Endothelial cell of umbilical vein (primary cell): Measurements from ENCODE around the gene PLA2G2E. TPM values are rescaled to one million over a fixed set of nuclear protein-coding genes. Genes with fewer than 3 reads are reported as not detected.

Experiments
- BruUV-seq: library from RNA; stranded (reverse); fragments of 400-500 nt; replicated peaks from 2 replicates; lab custom pipeline; 2021; lab: Mats Ljungman, UMichigan
- CTCF ChIA-PET: fragments of 300-600, 350-600 bp; sonication (Branson Sonifier 250); formaldehyde crosslinking; loops from one replicate; lab custom pipeline; 2021; ENCODE audit warnings: antibody characterized with exemption, inconsistent platforms; lab: Charles Lee
- POLR2A ChIA-PET: fragments of 300-600, 350-600 bp; sonication (Branson Sonifier 250); formaldehyde crosslinking; loops from one replicate; lab custom pipeline; 2021; ENCODE audit warnings: antibody characterized with exemption, inconsistent platforms; lab: Charles Lee
- DNase-seq: peaks from one replicate; pipeline ENCODE4 v3.0.0-alpha.2; 2011; ENCODE audit warnings: low read depth, low spot score
- FAIRE-seq: peaks from 2 replicates; lab custom pipeline; 2011; peaks lifted over from hg19 to GRCh38; lab: Jason Lieb, UNC
- H2AFZ ChIP-seq: 2 replicates; pipeline ENCODE4 v1.6.0; 2012; ENCODE audit warnings: low read depth, low read length, control low read depth, inconsistent platforms
- H3K27ac ChIP-seq: 2 replicates; pipeline ENCODE4 v1.5.1; 2011; ENCODE audit warnings: low read depth, mild to moderate bottlenecking, control low read depth, low read length, moderate library complexity; ENCODE audit not compliant: insufficient read depth
- H3K27me3 ChIP-seq, 2 experiments: 2 replicates each; pipeline versions ENCODE4 v1.6.0 to v1.6.1; 2011; ENCODE audit warnings: low read length in 2 of 2, mixed read lengths in 1 of 2; ENCODE audit not compliant: control insufficient read depth in 2 of 2, insufficient read depth in 2 of 2
- H3K36me3 ChIP-seq, 2 experiments: 2 replicates in 1 of 2; 3 replicates in 1 of 2; pipeline ENCODE4 v1.5.1; 2011; ENCODE audit warnings: low read length in 2 of 2, mild to moderate bottlenecking in 1 of 2, moderate library complexity in 1 of 2; ENCODE audit not compliant: control insufficient read depth in 2 of 2, insufficient read depth in 2 of 2; ENCODE audit errors: extremely low read depth in 1 of 2
- H3K4me1 ChIP-seq: 3 replicates; pipeline ENCODE4 v1.5.1; 2011; ENCODE audit warnings: mild to moderate bottlenecking, low read length; ENCODE audit not compliant: control insufficient read depth, insufficient read depth; ENCODE audit errors: extremely low read depth
- H3K4me2 ChIP-seq: 2 replicates; pipeline ENCODE4 v1.6.1; 2011; ENCODE audit warnings: low read length, control low read depth, mixed read lengths; ENCODE audit not compliant: insufficient read depth
- H3K4me3 ChIP-seq, 3 experiments: fragments of 200-600 bp in 1 of 3; sonication (generic), shearing (Covaris generic) in 1 of 3; replicated peaks in 1 of 3; 2 replicates each; pipeline ENCODE4 v1.5.1; 2011 to 2016; ENCODE audit warnings: control low read depth in 3 of 3, low read length in 3 of 3, mild to moderate bottlenecking in 2 of 3, inconsistent platforms in 1 of 3, low read depth in 1 of 3, moderate library complexity in 1 of 3; ENCODE audit not compliant: insufficient read depth in 1 of 3
- H3K79me2 ChIP-seq: 2 replicates; pipeline ENCODE4 v1.6.0; 2012; ENCODE audit warnings: low read length, inconsistent platforms; ENCODE audit not compliant: control insufficient read depth, insufficient read depth
- H3K9ac ChIP-seq: replicated peaks from 2 replicates; pipeline ENCODE3; 2011; ENCODE audit warnings: low read length, control low read depth; ENCODE audit not compliant: insufficient read depth; ENCODE audit errors: extremely low read depth
- H3K9me1 ChIP-seq: replicated peaks from 3 replicates; pipeline ENCODE4 v1.6.0; 2011; ENCODE audit warnings: mild to moderate bottlenecking, low read length; ENCODE audit not compliant: control insufficient read depth, insufficient read depth; ENCODE audit errors: extremely low read depth
- H3K9me3 ChIP-seq: replicated peaks from 2 replicates; pipeline ENCODE4 v1.5.1; 2012; ENCODE audit warnings: low read length, inconsistent platforms; ENCODE audit not compliant: control insufficient read depth, insufficient read depth
- H4K20me1 ChIP-seq: replicated peaks from 2 replicates; pipeline ENCODE3; 2011; ENCODE audit warnings: mild to moderate bottlenecking, low read length; ENCODE audit not compliant: control insufficient read depth, insufficient read depth; ENCODE audit errors: extremely low read depth
- EZH2 ChIP-seq: IDR thresholded peaks from 2 replicates; pipeline ENCODE4 v1.6.1; 2012; ENCODE audit warnings: borderline replicate concordance, low read depth, mild to moderate bottlenecking, moderate library complexity, low read length, inconsistent platforms; ENCODE audit not compliant: severe bottlenecking
- FOS ChIP-seq: IDR thresholded peaks from 2 replicates; pipeline ENCODE4 v1.6.1; 2011; ENCODE audit warnings: mild to moderate bottlenecking, low read length, moderate library complexity, borderline replicate concordance; ENCODE audit not compliant: insufficient read depth
- JUN ChIP-seq: IDR thresholded peaks from 2 replicates; pipeline ENCODE4 v1.6.1; 2011; ENCODE audit warnings: borderline replicate concordance, low read depth; ENCODE audit not compliant: insufficient read length, insufficient read depth
- POLR2A ChIP-seq: IDR thresholded peaks from 2 replicates; pipeline ENCODE4 v1.6.1; 2012; ENCODE audit warnings: low read depth, mild to moderate bottlenecking, control low read depth, low read length
- POLR2AphosphoS5 ChIP-seq: IDR thresholded peaks from 2 replicates; pipeline ENCODE4 v1.6.1; 2012; ENCODE audit warnings: low read depth, mild to moderate bottlenecking, control low read depth, low read length, moderate library complexity; ENCODE audit not compliant: insufficient read depth
- dilution Hi-C: fragments of 300-500 bp; cut with MboI; formaldehyde crosslinking; loops from one replicate; pipeline ENCODE4 v1.15.0; 2019; ENCODE audit warnings: low sequenced_read_pairs; ENCODE audit not compliant: extremely low pct_ligation_motif_present
- intact Hi-C: fragments of 100-400 bp; cut with micrococcal nuclease; formaldehyde crosslinking; loops from one replicate; pipeline ENCODE4 v1.10.0; 2022
- polyA plus RNA-seq, 4 experiments: library from polyadenylated mRNA; depleted of rRNA in 3 of 4; stranded (reverse) in 3 of 4; unstranded in 1 of 4; fragments of >200 nt; gene quantifications; 2 replicates each; pipeline versions ENCODE4 v1.2.1 to v1.2.3, GENCODE V29; 2011 to 2012; ENCODE audit warnings: missing spikeins in 1 of 4
- total RNA-seq: library from RNA; stranded (reverse); gene quantifications from 2 replicates; pipeline ENCODE4 v1.2.3, GENCODE V29; 2021
- TF ChIP-seq, protein P1 (sequence below), 2 donors: IDR thresholded peaks; 1 replicate in 1 of 2; 2 replicates in 1 of 2; pipeline ENCODE4 v1.5.1; 2011; ENCODE audit warnings: low read length in 2 of 2, mild to moderate bottlenecking in 2 of 2, moderate library complexity in 2 of 2, control low read depth in 1 of 2, inconsistent platforms in 1 of 2, low read depth in 1 of 2; ENCODE audit not compliant: insufficient read depth in 1 of 2; ENCODE audit errors: extremely low read depth in 1 of 2

Gene PLA2G2E
- total and polyA plus RNA-seq, 2 donors (not counting 3 experiments of a cell fraction or from before 2014, with no cell fraction given): not detected

- no peaks in the 10 kb centered on the region for H3K4me1 ChIP-seq
- dilution Hi-C loops (no loop called here), intact Hi-C loops (no loop called here)
- FAIRE-seq (no peak), DNase-seq (no peak)
- no peaks in the 10 kb centered on the region for H3K9me3 ChIP-seq
- CTCF ChIA-PET: interaction anchor here (0.7 to 3.1 kb wide), 9 partner anchors 10 to 275 kb away, joined by 3 to 9 read pairs (median 4); no protein-coding TSS in a partner anchor
- no peaks in the 10 kb centered on the region for H3K36me3 ChIP-seq
- H2AFZ ChIP-seq: no peak overlapping the region
- no peaks in the 10 kb centered on the region for H4K20me1 ChIP-seq
- no peak for TF ChIP-seq POLR2A
- no peak for TF ChIP-seq FOS
- TF ChIP-seq, protein P1, sequence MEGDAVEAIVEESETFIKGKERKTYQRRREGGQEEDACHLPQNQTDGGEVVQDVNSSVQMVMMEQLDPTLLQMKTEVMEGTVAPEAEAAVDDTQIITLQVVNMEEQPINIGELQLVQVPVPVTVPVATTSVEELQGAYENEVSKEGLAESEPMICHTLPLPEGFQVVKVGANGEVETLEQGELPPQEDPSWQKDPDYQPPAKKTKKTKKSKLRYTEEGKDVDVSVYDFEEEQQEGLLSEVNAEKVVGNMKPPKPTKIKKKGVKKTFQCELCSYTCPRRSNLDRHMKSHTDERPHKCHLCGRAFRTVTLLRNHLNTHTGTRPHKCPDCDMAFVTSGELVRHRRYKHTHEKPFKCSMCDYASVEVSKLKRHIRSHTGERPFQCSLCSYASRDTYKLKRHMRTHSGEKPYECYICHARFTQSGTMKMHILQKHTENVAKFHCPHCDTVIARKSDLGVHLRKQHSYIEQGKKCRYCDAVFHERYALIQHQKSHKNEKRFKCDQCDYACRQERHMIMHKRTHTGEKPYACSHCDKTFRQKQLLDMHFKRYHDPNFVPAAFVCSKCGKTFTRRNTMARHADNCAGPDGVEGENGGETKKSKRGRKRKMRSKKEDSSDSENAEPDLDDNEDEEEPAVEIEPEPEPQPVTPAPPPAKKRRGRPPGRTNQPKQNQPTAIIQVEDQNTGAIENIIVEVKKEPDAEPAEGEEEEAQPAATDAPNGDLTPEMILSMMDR (IDR thresholded peaks at IDR 0.05; ENCODE audit: extremely low read depth in 1 of 2, insufficient read depth in 1 of 2, low read depth in 1 of 2, low read length in 2 of 2): no peak
- no peak for TF ChIP-seq EZH2
- no peak for TF ChIP-seq POLR2AphosphoS5
- no peak for TF ChIP-seq JUN
- H3K79me2 ChIP-seq: no peaks in the 10 kb centered on the region
- H3K4me3 ChIP-seq: no peak overlapping the region
- POLR2A ChIA-PET: interaction anchor here (0.7 kb wide), 1 partner anchor 38 kb away, joined by 3 read pairs; the partner anchor contains the start of gene OTUD3
- H3K9ac ChIP-seq: no peak overlapping the region
- H3K27me3 ChIP-seq: no peaks in the 10 kb centered on the region
- BruUV-seq: no TSS peak
- H3K4me2 ChIP-seq: no peak overlapping the region
- no peak overlapping the region for H3K27ac ChIP-seq
- no peaks in the 10 kb centered on the region for H3K9me1 ChIP-seq
Measured at GRCh38 chr1:19920132-19920710, 3.2 kb downstream of the PLA2G2E start.
